ENCODE data around the gene PXDN. TPM values are rescaled to one million over a fixed set of nuclear protein-coding genes. Genes with fewer than 3 reads are reported as not detected.

Gene PXDN
- total and polyA plus RNA-seq, 9 of the 15 experiments (the other 6 are each of a cell fraction or from before 2014, with no cell fraction given) = 0.49 TPM; not detected in 8

DNA sequence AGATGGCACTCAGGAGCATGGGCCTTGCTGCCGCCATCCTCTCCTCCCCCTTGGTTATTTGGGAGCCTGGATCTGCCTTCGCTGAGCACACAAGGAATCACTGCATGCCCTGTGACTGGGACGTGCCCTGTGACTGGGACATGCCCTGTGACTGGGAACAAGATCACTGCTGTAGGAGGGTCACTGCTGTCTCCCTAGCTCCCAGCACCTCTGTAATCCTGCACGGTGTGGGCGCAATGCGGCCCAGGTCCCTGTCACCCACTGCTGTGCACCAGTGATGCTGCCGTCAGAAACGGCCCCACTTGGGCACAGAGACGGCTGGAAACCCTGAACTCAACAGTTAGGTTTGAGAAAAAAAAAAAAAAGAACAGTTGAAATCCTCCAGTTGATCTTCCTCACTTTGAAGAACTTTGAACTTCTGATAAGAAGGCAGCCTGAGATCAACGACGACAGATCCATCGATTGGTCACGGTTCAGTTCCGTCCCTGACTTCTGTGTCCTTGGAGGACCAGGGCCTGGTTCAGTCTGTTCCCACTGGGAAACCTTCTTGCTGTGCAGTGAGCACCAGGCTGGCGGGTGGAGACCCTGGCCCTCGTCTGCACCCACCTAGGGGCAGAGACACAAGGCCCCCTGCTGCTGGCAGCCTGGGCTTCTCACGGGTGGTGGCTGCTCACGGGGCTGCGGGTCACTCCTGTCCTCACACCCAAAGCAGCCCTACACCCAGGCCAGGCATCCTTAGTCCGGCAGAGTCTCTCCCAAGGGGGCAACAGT lies 125.9 kb downstream of the PXDN start:
- under 1% methylated on average over 19 of the region's 20 CpGs for WGBS (ENCODE audit: insufficient coverage, low coverage, missing lambda C conversion rate)
- ChIA-PET POLR2A (no interaction called here), CTCF (ENCODE audit: low intra/inter-chr PET ratio) (no interaction called here)
- intact Hi-C loops (cut with micrococcal nuclease) (no loop called here), in situ Hi-C loops (cut with MboI) (no loop called here)
- H3K36me3 ChIP-seq (ENCODE audit: control insufficient read depth, insufficient read depth, low read length) = no peaks in the 10 kb centered on the region
- no peaks in the 10 kb centered on the region for H3K79me2 ChIP-seq (ENCODE audit: control insufficient read depth, insufficient read depth, low read length)
- no peak overlapping the region for H3K27ac ChIP-seq (ENCODE audit: extremely low read depth, low read depth, low read length)
- H3K9me1 ChIP-seq (ENCODE audit: control insufficient read depth, insufficient read depth, low read length) = no peaks in the 10 kb centered on the region
- no peaks in the 10 kb centered on the region for H4K20me1 ChIP-seq (replicated peaks; ENCODE audit: control insufficient read depth, insufficient read depth, low read length)
- no peak for FAIRE-seq
- ATAC-seq = no peak
- H2AFZ ChIP-seq (ENCODE audit: low read depth, low read length) = no peak overlapping the region
- DNase-seq (ENCODE audit: extremely low read depth in 1 of 4, low spot score in 3 of 4) = no peak
- no peak overlapping the region for H3K9ac ChIP-seq (ENCODE audit: insufficient read depth in 1 of 2, low read depth in 2 of 2, low read length in 2 of 2)
- BruUV-seq (replicated peaks) = no TSS peak
- no peak overlapping the region for H3K4me2 ChIP-seq (ENCODE audit: insufficient read depth, low read length)
- no peaks in the 10 kb centered on the region for H3K9me3 ChIP-seq (replicated peaks; ENCODE audit: control insufficient read depth, insufficient read depth, low read depth, low read length)
- peaks cover 0 to 8% of the 10 kb centered on the region in 2 experiments; a peak in 1 of 5 replicates for H3K27me3 ChIP-seq (ENCODE audit: control insufficient read depth in 2 of 2, insufficient read depth in 2 of 2, low read length in 2 of 2)
- no peaks in the 10 kb centered on the region for H3K4me1 ChIP-seq (replicated peaks in 1 of 2; ENCODE audit: control insufficient read depth in 2 of 2, insufficient read depth in 2 of 2, low read length in 2 of 2)
- H3K4me3 ChIP-seq = no peak overlapping the region
- TF ChIP-seq, protein P1, sequence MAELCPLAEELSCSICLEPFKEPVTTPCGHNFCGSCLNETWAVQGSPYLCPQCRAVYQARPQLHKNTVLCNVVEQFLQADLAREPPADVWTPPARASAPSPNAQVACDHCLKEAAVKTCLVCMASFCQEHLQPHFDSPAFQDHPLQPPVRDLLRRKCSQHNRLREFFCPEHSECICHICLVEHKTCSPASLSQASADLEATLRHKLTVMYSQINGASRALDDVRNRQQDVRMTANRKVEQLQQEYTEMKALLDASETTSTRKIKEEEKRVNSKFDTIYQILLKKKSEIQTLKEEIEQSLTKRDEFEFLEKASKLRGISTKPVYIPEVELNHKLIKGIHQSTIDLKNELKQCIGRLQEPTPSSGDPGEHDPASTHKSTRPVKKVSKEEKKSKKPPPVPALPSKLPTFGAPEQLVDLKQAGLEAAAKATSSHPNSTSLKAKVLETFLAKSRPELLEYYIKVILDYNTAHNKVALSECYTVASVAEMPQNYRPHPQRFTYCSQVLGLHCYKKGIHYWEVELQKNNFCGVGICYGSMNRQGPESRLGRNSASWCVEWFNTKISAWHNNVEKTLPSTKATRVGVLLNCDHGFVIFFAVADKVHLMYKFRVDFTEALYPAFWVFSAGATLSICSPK (IDR thresholded peaks at IDR 0.05; ENCODE audit: borderline replicate concordance) = no peak
- TF ChIP-seq DNMT1 (IDR thresholded peaks at IDR 0.05) = no peak
- no peak for TF ChIP-seq NUFIP1 (IDR thresholded peaks at IDR 0.05; ENCODE audit: partially characterized antibody)
- TF ChIP-seq SIN3A (IDR thresholded peaks at IDR 0.05; ENCODE audit: borderline replicate concordance in 2 of 2, control insufficient read depth in 1 of 2, low read depth in 2 of 2, low read length in 2 of 2) = no peak
- TF ChIP-seq, protein P2, sequence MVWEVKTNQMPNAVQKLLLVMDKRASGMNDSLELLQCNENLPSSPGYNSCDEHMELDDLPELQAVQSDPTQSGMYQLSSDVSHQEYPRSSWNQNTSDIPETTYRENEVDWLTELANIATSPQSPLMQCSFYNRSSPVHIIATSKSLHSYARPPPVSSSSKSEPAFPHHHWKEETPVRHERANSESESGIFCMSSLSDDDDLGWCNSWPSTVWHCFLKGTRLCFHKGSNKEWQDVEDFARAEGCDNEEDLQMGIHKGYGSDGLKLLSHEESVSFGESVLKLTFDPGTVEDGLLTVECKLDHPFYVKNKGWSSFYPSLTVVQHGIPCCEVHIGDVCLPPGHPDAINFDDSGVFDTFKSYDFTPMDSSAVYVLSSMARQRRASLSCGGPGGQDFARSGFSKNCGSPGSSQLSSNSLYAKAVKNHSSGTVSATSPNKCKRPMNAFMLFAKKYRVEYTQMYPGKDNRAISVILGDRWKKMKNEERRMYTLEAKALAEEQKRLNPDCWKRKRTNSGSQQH (CRISPR knock-in tag; IDR thresholded peaks at IDR 0.05) = no peak
- TF ChIP-seq CREB3 (tag; conservative IDR thresholded peaks at IDR 0.05; ENCODE audit: low read depth) = no peak
- no peak for TF ChIP-seq ILK (tag; IDR thresholded peaks at IDR 0.05; ENCODE audit: borderline replicate concordance, low read depth)
- TF ChIP-seq PHF21A (IDR thresholded peaks at IDR 0.05; ENCODE audit: borderline replicate concordance, low read depth) = no peak
- TF ChIP-seq ZNF79 (CRISPR knock-in tag; IDR thresholded peaks at IDR 0.05; ENCODE audit: low read depth) = no peak
- no peak for TF ChIP-seq CLOCK (CRISPR knock-in tag; IDR thresholded peaks at IDR 0.05; ENCODE audit: borderline replicate concordance)

Data from K562 (cell line).